HCT116 (cell line): ENCODE results near the gene CCDC24.

Experiments used
- EZH2 ChIP-seq: fragments of 200-600 bp; sonication (generic); IDR thresholded peaks from 2 replicates; pipeline ENCODE4 v1.6.1; 2017; ENCODE audit warnings: antibody characterized with exemption, mixed run types
- EZH2phosphoT487 ChIP-seq: fragments of 200-600 bp; IDR thresholded peaks from 2 replicates; pipeline ENCODE4 v1.6.1; 2018; ENCODE audit warnings: antibody characterized with exemption, borderline replicate concordance
- FOSL1 ChIP-seq: IDR thresholded peaks from 2 replicates; pipeline ENCODE4 v1.6.1; 2012; ENCODE audit warnings: low read depth
- POLR2A ChIP-seq: IDR thresholded peaks from 2 replicates; pipeline ENCODE4 v1.7.0; 2011; ENCODE audit warnings: borderline replicate concordance; ENCODE audit not compliant: insufficient read depth, insufficient read length; ENCODE audit errors: extremely low read depth
- POLR2AphosphoS5 ChIP-seq: IDR thresholded peaks from 2 replicates; pipeline ENCODE4 v1.6.1; 2011; ENCODE audit warnings: mild to moderate bottlenecking, low read depth, low read length, moderate library complexity
- RAD21 ChIP-seq: IDR thresholded peaks from 2 replicates; pipeline ENCODE4 v1.6.1; 2012; ENCODE audit warnings: low read depth, mild to moderate bottlenecking
- SIN3A ChIP-seq: IDR thresholded peaks from 2 replicates; pipeline ENCODE4 v1.6.1; 2012; ENCODE audit warnings: low read depth
- SRF ChIP-seq: IDR thresholded peaks from 2 replicates; pipeline ENCODE4 v1.6.1; 2012; ENCODE audit warnings: low read depth
- TCF7L2 ChIP-seq: IDR thresholded peaks from 2 replicates; pipeline ENCODE4 v1.7.0; 2011; ENCODE audit warnings: borderline replicate concordance, inconsistent platforms; ENCODE audit not compliant: insufficient read depth, insufficient read length; ENCODE audit errors: extremely low read depth
- YY1 ChIP-seq: IDR thresholded peaks from 2 replicates; pipeline ENCODE4 v1.6.1; 2011; ENCODE audit warnings: low read length, low read depth, moderate library complexity, mild to moderate bottlenecking; ENCODE audit not compliant: insufficient replicate concordance; ENCODE audit errors: extremely low read depth
- ZBTB33 ChIP-seq: IDR thresholded peaks from 2 replicates; pipeline ENCODE4 v1.6.1; 2011; ENCODE audit warnings: mild to moderate bottlenecking, low read length, moderate library complexity; ENCODE audit not compliant: insufficient replicate concordance; ENCODE audit errors: extremely low read depth
- TF ChIP-seq, protein P1 (sequence below), 3 experiments: fragments of 200-600 bp in 1 of 3; sonication (generic) in 1 of 3; IDR thresholded peaks in 2 of 3; conservative IDR thresholded peaks in 1 of 3; 2 replicates each; pipeline ENCODE4 v1.5.1; 2012 to 2017; ENCODE audit warnings: low read depth in 2 of 3, low read length in 2 of 3, antibody characterized with exemption in 1 of 3, borderline replicate concordance in 1 of 3, control low read depth in 1 of 3, mild to moderate bottlenecking in 1 of 3, mixed read lengths in 1 of 3, mixed run types in 1 of 3, moderate library complexity in 1 of 3; ENCODE audit not compliant: insufficient read depth in 1 of 3
- TF ChIP-seq, protein P2 (sequence below): IDR thresholded peaks from 2 replicates; pipeline ENCODE4 v1.6.1; 2012
- TF ChIP-seq, protein P3 (sequence below): IDR thresholded peaks from 2 replicates; pipeline ENCODE4 v1.6.1; 2012; ENCODE audit warnings: low read depth

DNA sequence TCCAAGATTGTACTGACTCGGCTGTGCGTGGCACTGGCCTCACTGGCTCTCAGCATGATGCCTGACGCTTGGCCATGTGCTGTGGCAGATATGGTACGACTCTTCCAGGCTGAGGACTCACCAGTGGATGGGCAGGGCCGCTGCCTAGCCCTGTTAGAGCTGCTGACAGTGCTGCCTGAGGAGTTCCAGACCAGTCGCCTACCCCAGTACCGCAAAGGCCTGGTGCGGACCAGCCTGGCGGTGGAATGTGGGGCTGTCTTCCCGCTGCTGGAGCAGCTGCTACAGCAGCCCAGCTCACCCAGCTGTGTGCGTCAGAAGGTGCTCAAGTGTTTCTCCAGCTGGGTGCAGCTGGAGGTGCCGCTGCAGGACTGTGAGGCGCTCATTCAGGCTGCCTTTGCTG is 41.7 kb upstream of the CCDC24 start:
- no peak for TF ChIP-seq EZH2phosphoT487
- TF ChIP-seq, protein P1, sequence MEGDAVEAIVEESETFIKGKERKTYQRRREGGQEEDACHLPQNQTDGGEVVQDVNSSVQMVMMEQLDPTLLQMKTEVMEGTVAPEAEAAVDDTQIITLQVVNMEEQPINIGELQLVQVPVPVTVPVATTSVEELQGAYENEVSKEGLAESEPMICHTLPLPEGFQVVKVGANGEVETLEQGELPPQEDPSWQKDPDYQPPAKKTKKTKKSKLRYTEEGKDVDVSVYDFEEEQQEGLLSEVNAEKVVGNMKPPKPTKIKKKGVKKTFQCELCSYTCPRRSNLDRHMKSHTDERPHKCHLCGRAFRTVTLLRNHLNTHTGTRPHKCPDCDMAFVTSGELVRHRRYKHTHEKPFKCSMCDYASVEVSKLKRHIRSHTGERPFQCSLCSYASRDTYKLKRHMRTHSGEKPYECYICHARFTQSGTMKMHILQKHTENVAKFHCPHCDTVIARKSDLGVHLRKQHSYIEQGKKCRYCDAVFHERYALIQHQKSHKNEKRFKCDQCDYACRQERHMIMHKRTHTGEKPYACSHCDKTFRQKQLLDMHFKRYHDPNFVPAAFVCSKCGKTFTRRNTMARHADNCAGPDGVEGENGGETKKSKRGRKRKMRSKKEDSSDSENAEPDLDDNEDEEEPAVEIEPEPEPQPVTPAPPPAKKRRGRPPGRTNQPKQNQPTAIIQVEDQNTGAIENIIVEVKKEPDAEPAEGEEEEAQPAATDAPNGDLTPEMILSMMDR (IDR thresholded peaks at IDR 0.05 in 2 of 3, conservative IDR thresholded peaks at IDR 0.05 in 1 of 3; ENCODE audit: borderline replicate concordance in 1 of 3, insufficient read depth in 1 of 3, low read depth in 2 of 3, low read length in 2 of 3) = no peak
- TF ChIP-seq EZH2 = no peak
- no peak for TF ChIP-seq TCF7L2
- TF ChIP-seq YY1 = no peak
- TF ChIP-seq FOSL1 = no peak
- TF ChIP-seq RAD21 = no peak
- no peak for TF ChIP-seq SIN3A
- no peak for TF ChIP-seq SRF
- no peak for TF ChIP-seq POLR2AphosphoS5
- TF ChIP-seq, protein P2, sequence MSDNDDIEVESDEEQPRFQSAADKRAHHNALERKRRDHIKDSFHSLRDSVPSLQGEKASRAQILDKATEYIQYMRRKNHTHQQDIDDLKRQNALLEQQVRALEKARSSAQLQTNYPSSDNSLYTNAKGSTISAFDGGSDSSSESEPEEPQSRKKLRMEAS = no peak
- TF ChIP-seq POLR2A = no peak
- TF ChIP-seq, protein P3, sequence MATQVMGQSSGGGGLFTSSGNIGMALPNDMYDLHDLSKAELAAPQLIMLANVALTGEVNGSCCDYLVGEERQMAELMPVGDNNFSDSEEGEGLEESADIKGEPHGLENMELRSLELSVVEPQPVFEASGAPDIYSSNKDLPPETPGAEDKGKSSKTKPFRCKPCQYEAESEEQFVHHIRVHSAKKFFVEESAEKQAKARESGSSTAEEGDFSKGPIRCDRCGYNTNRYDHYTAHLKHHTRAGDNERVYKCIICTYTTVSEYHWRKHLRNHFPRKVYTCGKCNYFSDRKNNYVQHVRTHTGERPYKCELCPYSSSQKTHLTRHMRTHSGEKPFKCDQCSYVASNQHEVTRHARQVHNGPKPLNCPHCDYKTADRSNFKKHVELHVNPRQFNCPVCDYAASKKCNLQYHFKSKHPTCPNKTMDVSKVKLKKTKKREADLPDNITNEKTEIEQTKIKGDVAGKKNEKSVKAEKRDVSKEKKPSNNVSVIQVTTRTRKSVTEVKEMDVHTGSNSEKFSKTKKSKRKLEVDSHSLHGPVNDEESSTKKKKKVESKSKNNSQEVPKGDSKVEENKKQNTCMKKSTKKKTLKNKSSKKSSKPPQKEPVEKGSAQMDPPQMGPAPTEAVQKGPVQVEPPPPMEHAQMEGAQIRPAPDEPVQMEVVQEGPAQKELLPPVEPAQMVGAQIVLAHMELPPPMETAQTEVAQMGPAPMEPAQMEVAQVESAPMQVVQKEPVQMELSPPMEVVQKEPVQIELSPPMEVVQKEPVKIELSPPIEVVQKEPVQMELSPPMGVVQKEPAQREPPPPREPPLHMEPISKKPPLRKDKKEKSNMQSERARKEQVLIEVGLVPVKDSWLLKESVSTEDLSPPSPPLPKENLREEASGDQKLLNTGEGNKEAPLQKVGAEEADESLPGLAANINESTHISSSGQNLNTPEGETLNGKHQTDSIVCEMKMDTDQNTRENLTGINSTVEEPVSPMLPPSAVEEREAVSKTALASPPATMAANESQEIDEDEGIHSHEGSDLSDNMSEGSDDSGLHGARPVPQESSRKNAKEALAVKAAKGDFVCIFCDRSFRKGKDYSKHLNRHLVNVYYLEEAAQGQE = no peak
- no peak for TF ChIP-seq ZBTB33
